HepG2 (cell line): Measurements from ENCODE around the gene B9D2. TPM values are rescaled to one million over a fixed set of nuclear protein-coding genes. Genes with fewer than 3 reads are reported as not detected.

ENCODE experiments used
- ARID4A ChIP-seq: sonication (generic); formaldehyde crosslinking; IDR thresholded peaks from 2 replicates; pipeline ENCODE4 v1.5.0; 2020; ENCODE audit warnings: mild to moderate bottlenecking, missing genetic modification reagents, borderline replicate concordance
- ARNTL ChIP-seq: sonication (generic); formaldehyde crosslinking; IDR thresholded peaks from 2 replicates; pipeline ENCODE4 v1.4.0; 2020; ENCODE audit warnings: mild to moderate bottlenecking, missing genetic modification reagents
- DDIT3 ChIP-seq: sonication (generic); formaldehyde crosslinking; IDR thresholded peaks from 2 replicates; pipeline ENCODE4 v1.4.0; 2020; ENCODE audit warnings: mild to moderate bottlenecking, missing genetic modification reagents
- ELF4 ChIP-seq: sonication (generic); formaldehyde crosslinking; IDR thresholded peaks from 2 replicates; pipeline ENCODE4 v1.5.0; 2020; ENCODE audit warnings: missing genetic modification reagents, mild to moderate bottlenecking, moderate library complexity, borderline replicate concordance
- FOXK1 ChIP-seq: sonication (generic); formaldehyde crosslinking; IDR thresholded peaks from 2 replicates; pipeline ENCODE4 v1.4.0; 2020; ENCODE audit warnings: low read depth, missing genetic modification reagents, borderline replicate concordance
- GTF2F1 ChIP-seq: fragments of 150-350 bp; IDR thresholded peaks from 2 replicates; pipeline ENCODE4 v1.6.1; 2014; ENCODE audit warnings: low read length
- KLF6 ChIP-seq: IDR thresholded peaks from 2 replicates; pipeline ENCODE4 v1.8.0; 2016; ENCODE audit warnings: missing biosample characterization, missing genetic modification reagents
- NR2F6 ChIP-seq, 2 experiments: IDR thresholded peaks; 2 replicates each; pipeline ENCODE4 v1.6.1; 2016; ENCODE audit warnings: antibody characterized with exemption in 1 of 2, mild to moderate bottlenecking in 1 of 2
- POLR2A ChIP-seq, 2 experiments: IDR thresholded peaks; 2 replicates each; pipeline ENCODE4 v1.6.1; 2011; ENCODE audit warnings: low read depth in 2 of 2, low read length in 2 of 2, mild to moderate bottlenecking in 1 of 2, moderate library complexity in 1 of 2; ENCODE audit not compliant: insufficient read depth in 1 of 2
- RFX5 ChIP-seq: IDR thresholded peaks from 2 replicates; pipeline ENCODE4 v1.6.1; 2011; ENCODE audit warnings: low read depth, low read length, improper control_type of control experiment
- ZC3H4 ChIP-seq: sonication (generic); formaldehyde crosslinking; IDR thresholded peaks from 2 replicates; pipeline ENCODE4 v1.4.0; 2020; ENCODE audit warnings: missing genetic modification reagents, borderline replicate concordance
- ZEB1 ChIP-seq: IDR thresholded peaks from 2 replicates; pipeline ENCODE4 v1.6.1; 2012; ENCODE audit warnings: mild to moderate bottlenecking, low read depth, inconsistent platforms; ENCODE audit not compliant: insufficient replicate concordance
- ZFX ChIP-seq: sonication (generic); formaldehyde crosslinking; IDR thresholded peaks from 2 replicates; pipeline ENCODE4 v1.4.0; 2020; ENCODE audit warnings: mild to moderate bottlenecking, low read depth, missing genetic modification reagents, moderate library complexity
- ZNF33B ChIP-seq: sonication (generic); formaldehyde crosslinking; IDR thresholded peaks from 2 replicates; pipeline ENCODE4 v1.5.1; 2020; ENCODE audit warnings: mild to moderate bottlenecking, missing genetic modification reagents
- ZNF563 ChIP-seq: sonication (generic); formaldehyde crosslinking; IDR thresholded peaks from 2 replicates; pipeline ENCODE4 v1.8.0; 2022; ENCODE audit warnings: mild to moderate bottlenecking, moderate library complexity, missing genetic modification reagents
- ZNF678 ChIP-seq: sonication (generic); formaldehyde crosslinking; IDR thresholded peaks from 2 replicates; pipeline ENCODE4 v1.4.0; 2020; ENCODE audit warnings: mild to moderate bottlenecking, missing genetic modification reagents
- ZNF720 ChIP-seq: sonication (generic); formaldehyde crosslinking; IDR thresholded peaks from 2 replicates; pipeline ENCODE4 v1.4.0; 2020; ENCODE audit warnings: missing genetic modification reagents
- ZSCAN31 ChIP-seq: sonication (generic); formaldehyde crosslinking; IDR thresholded peaks from 2 replicates; pipeline ENCODE4 v1.5.0; 2020; ENCODE audit warnings: low read depth, mild to moderate bottlenecking, missing genetic modification reagents
- ZSCAN9 ChIP-seq: IDR thresholded peaks from 2 replicates; pipeline ENCODE4 v1.6.1; 2016; ENCODE audit warnings: borderline replicate concordance
- polyA plus RNA-seq, 8 experiments: library from polyadenylated mRNA; depleted of rRNA in 3 of 8; stranded (reverse) in 7 of 8; unstranded in 1 of 8; fragments of >200 nt; fragmentation: Illumina TruSeq in 4 of 8; extraction: Trizol in 4 of 8; gene quantifications; 2 replicates each; pipeline versions ENCODE4 v1.2.1 to v1.2.3, GENCODE V29; 2011 to 2016; ENCODE audit warnings: low read depth in 4 of 8, missing spikeins in 1 of 8, mixed read lengths in 1 of 8; ENCODE audit not compliant: insufficient read depth in 1 of 8
- total RNA-seq, 5 experiments: library from RNA; depleted of rRNA; stranded (reverse); fragments of >200 nt; fragmentation: Illumina TruSeq; extraction: Trizol; gene quantifications; 2 replicates each; pipeline ENCODE4 v1.2.3, GENCODE V29; 2016; ENCODE audit warnings: low read depth in 1 of 5
- TF ChIP-seq, protein P1 (sequence below): sonication (generic); formaldehyde crosslinking; IDR thresholded peaks from 2 replicates; pipeline ENCODE4 v1.4.0; 2020; ENCODE audit warnings: missing genetic modification reagents, borderline replicate concordance

B9D2 gene
- total and polyA plus RNA-seq, 2 of the 13 experiments (the other 11 are each of a cell fraction or from before 2014, with no cell fraction given): 3.1 to 4.4 TPM

DNA sequence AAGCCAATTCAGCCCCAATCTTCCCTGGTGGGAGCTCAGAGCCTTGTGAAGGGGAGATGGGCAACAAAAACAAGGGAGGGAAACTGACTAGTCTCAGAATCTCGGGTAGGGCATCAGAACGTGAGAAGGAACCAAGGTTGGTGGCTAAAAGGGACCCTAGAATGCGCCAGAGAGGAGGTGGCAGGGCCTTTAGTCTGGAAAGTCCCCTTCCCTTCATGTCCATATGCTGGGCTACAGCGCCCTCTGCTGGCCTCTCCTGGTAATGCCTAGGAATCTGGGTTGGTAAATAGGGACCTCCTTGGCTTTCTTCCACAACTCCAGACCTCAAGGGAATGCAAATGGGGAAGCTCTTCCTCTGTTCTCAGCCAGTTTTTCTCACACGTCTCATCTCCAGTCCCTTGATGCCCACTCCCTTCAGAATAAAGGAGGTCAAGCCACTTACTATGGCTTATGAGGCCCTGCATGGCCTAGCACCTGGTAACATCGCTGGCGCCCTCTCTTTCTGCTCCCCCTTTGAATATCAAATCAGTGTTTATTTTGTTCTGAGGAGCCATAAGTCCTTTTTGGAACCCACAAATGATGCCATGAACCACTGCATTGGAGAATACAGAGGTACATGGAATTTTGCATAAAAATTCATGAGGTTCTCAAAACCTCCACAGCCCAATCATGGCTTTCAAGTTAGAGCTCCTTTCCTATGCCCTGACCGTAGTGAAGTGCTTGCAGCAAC lies 55.3 kb downstream of the B9D2 start (continued):
- peak; percentile 60; the same call in 1 of the 2 replicates for TF ChIP-seq ZFX
- no peak for TF ChIP-seq RFX5
- no peak for TF ChIP-seq ZNF563 (CRISPR knock-in tag)
- TF ChIP-seq ZNF720 (CRISPR knock-in tag): no peak
- no peak for TF ChIP-seq ZC3H4
- no peak for TF ChIP-seq KLF6 (CRISPR knock-in tag)
- no peak for TF ChIP-seq GTF2F1
- TF ChIP-seq ZNF678 (CRISPR knock-in tag): no peak
- no peak for TF ChIP-seq ZSCAN31 (CRISPR knock-in tag)
- TF ChIP-seq, protein P1, sequence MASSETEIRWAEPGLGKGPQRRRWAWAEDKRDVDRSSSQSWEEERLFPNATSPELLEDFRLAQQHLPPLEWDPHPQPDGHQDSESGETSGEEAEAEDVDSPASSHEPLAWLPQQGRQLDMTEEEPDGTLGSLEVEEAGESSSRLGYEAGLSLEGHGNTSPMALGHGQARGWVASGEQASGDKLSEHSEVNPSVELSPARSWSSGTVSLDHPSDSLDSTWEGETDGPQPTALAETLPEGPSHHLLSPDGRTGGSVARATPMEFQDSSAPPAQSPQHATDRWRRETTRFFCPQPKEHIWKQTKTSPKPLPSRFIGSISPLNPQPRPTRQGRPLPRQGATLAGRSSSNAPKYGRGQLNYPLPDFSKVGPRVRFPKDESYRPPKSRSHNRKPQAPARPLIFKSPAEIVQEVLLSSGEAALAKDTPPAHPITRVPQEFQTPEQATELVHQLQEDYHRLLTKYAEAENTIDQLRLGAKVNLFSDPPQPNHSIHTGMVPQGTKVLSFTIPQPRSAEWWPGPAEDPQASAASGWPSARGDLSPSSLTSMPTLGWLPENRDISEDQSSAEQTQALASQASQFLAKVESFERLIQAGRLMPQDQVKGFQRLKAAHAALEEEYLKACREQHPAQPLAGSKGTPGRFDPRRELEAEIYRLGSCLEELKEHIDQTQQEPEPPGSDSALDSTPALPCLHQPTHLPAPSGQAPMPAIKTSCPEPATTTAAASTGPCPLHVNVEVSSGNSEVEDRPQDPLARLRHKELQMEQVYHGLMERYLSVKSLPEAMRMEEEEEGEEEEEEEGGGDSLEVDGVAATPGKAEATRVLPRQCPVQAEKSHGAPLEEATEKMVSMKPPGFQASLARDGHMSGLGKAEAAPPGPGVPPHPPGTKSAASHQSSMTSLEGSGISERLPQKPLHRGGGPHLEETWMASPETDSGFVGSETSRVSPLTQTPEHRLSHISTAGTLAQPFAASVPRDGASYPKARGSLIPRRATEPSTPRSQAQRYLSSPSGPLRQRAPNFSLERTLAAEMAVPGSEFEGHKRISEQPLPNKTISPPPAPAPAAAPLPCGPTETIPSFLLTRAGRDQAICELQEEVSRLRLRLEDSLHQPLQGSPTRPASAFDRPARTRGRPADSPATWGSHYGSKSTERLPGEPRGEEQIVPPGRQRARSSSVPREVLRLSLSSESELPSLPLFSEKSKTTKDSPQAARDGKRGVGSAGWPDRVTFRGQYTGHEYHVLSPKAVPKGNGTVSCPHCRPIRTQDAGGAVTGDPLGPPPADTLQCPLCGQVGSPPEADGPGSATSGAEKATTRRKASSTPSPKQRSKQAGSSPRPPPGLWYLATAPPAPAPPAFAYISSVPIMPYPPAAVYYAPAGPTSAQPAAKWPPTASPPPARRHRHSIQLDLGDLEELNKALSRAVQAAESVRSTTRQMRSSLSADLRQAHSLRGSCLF (CRISPR knock-in tag): no peak
- TF ChIP-seq ARID4A (CRISPR knock-in tag): peak; percentile 31; the same call in 1 of the 2 replicates
- TF ChIP-seq ZSCAN9 (CRISPR knock-in tag): no peak
- TF ChIP-seq DDIT3 (CRISPR knock-in tag): no peak
- peak; percentile 36; the same call in 1 of the 2 replicates for TF ChIP-seq FOXK1 (CRISPR knock-in tag)
- no peak for TF ChIP-seq ZEB1
- TF ChIP-seq NR2F6 (IDR thresholded peaks at IDR 0.05): no peak
- 0 out of 2 replicates have a peak, but pooled peaks have one; percentile 10 for TF ChIP-seq NR2F6 (CRISPR knock-in tag; IDR thresholded peaks at IDR 0.05)
- TF ChIP-seq ELF4 (CRISPR knock-in tag): no peak
- no peak for TF ChIP-seq ARNTL (CRISPR knock-in tag)
- TF ChIP-seq ZNF33B (CRISPR knock-in tag): no peak
- peak; percentile 23 to 35; a peak in 2 of 4 replicates for TF ChIP-seq POLR2A (IDR thresholded peaks at IDR 0.05; ENCODE audit: insufficient read depth in 1 of 2, low read depth in 2 of 2, low read length in 2 of 2)
